Trophoblast cell (in vitro differentiated cells and primary cell): ENCODE data around the gene CILP2.

ENCODE experiments used
- DNase-seq, 2 donors: peaks; one replicate each; pipeline ENCODE4 v3.0.0-alpha.2; 2016
- H2AFZ ChIP-seq: 2 replicates; pipeline ENCODE4 v1.6.1; 2013; ENCODE audit warnings: low read length, moderate library complexity, mild to moderate bottlenecking; ENCODE audit not compliant: insufficient read depth, poor library complexity
- H2AK5ac ChIP-seq: 2 replicates; pipeline ENCODE4 v1.6.1; 2013; ENCODE audit warnings: mild to moderate bottlenecking, low read length
- H2BK120ac ChIP-seq: 2 replicates; pipeline ENCODE4 v1.6.1; 2013; ENCODE audit warnings: low read length, mild to moderate bottlenecking, moderate library complexity; ENCODE audit not compliant: insufficient read depth, poor library complexity
- H2BK12ac ChIP-seq: 2 replicates; pipeline ENCODE4 v1.6.1; 2013; ENCODE audit warnings: mild to moderate bottlenecking, low read length, moderate library complexity
- H2BK5ac ChIP-seq: 2 replicates; pipeline ENCODE4 v1.6.1; 2013; ENCODE audit warnings: low read length, low read depth, moderate library complexity, mild to moderate bottlenecking; ENCODE audit not compliant: poor library complexity
- H3K14ac ChIP-seq: 2 replicates; pipeline ENCODE4 v1.6.1; 2013; ENCODE audit warnings: mild to moderate bottlenecking, low read length
- H3K18ac ChIP-seq: 2 replicates; pipeline ENCODE4 v1.6.1; 2013; ENCODE audit warnings: mild to moderate bottlenecking, low read length
- H3K23ac ChIP-seq: 2 replicates; pipeline ENCODE4 v1.6.1; 2013; ENCODE audit warnings: low read length
- H3K27ac ChIP-seq: 2 replicates; pipeline ENCODE4 v1.5.1; 2013; ENCODE audit warnings: low read depth, mild to moderate bottlenecking, inconsistent platforms, low read length, moderate library complexity
- H3K27me3 ChIP-seq: 2 replicates; pipeline ENCODE4 v1.6.1; 2013; ENCODE audit warnings: inconsistent platforms, mild to moderate bottlenecking, low read length, moderate library complexity; ENCODE audit not compliant: insufficient read depth
- H3K36me3 ChIP-seq, 2 experiments: 1 replicate in 1 of 2; 2 replicates in 1 of 2; pipeline ENCODE4 v1.6.1; 2013; ENCODE audit warnings: low read length in 2 of 2, mild to moderate bottlenecking in 2 of 2, moderate library complexity in 1 of 2; ENCODE audit not compliant: insufficient read depth in 2 of 2, control insufficient read depth in 1 of 2
- H3K4ac ChIP-seq: 2 replicates; pipeline ENCODE4 v1.6.1; 2013; ENCODE audit warnings: low read depth, mild to moderate bottlenecking, low read length, moderate library complexity
- H3K4me1 ChIP-seq, 2 experiments: 1 replicate in 1 of 2; 2 replicates in 1 of 2; pipeline ENCODE4 v1.6.1; 2013; ENCODE audit warnings: low read length in 2 of 2, mild to moderate bottlenecking in 2 of 2, moderate library complexity in 1 of 2; ENCODE audit not compliant: insufficient read depth in 2 of 2, control insufficient read depth in 1 of 2
- H3K4me2 ChIP-seq: 2 replicates; pipeline ENCODE4 v1.6.1; 2013; ENCODE audit warnings: inconsistent platforms, mild to moderate bottlenecking, low read length, moderate library complexity
- H3K4me3 ChIP-seq: 2 replicates; pipeline ENCODE4 v1.5.1; 2013; ENCODE audit warnings: mild to moderate bottlenecking, low read depth, low read length, inconsistent platforms
- H3K79me1 ChIP-seq: one replicate; pipeline ENCODE4 v1.6.1; 2013; ENCODE audit warnings: low read length
- H3K79me2 ChIP-seq: 2 replicates; pipeline ENCODE4 v1.6.1; 2013; ENCODE audit warnings: low read length, mild to moderate bottlenecking; ENCODE audit not compliant: control insufficient read depth, insufficient read depth, poor library complexity
- H3K9ac ChIP-seq: 2 replicates; pipeline ENCODE4 v1.6.1; 2013; ENCODE audit warnings: mild to moderate bottlenecking, low read length
- H3K9me3 ChIP-seq: 2 replicates; pipeline ENCODE4 v1.6.1; 2013; ENCODE audit warnings: low read depth, mild to moderate bottlenecking, control low read depth, inconsistent platforms, low read length; ENCODE audit not compliant: insufficient read depth
- H4K12ac ChIP-seq: 2 replicates; pipeline ENCODE4 v1.6.1; 2013; ENCODE audit warnings: low read depth, mild to moderate bottlenecking, low read length, moderate library complexity
- H4K8ac ChIP-seq: 2 replicates; pipeline ENCODE4 v1.6.1; 2013; ENCODE audit warnings: low read depth, mild to moderate bottlenecking, low read length, moderate library complexity
- H4K91ac ChIP-seq: one replicate; pipeline ENCODE4 v1.6.1; 2013; ENCODE audit warnings: low read depth, mild to moderate bottlenecking, low read length, moderate library complexity
- WGBS: extraction: QIAGEN DNeasy Blood & Tissue Kit; methylation state at CpG from one replicate; pipeline ENCODE4 v1.1.7; 2013; ENCODE audit warnings: missing lambda C conversion rate; ENCODE audit not compliant: insufficient read length, insufficient coverage; ENCODE audit errors: extremely low coverage; 5-methylcytosine and 5-hydroxymethylcytosine counted together

Gene CILP2

GRCh38 chr19:19591133-19591825, 53.2 kb downstream of the CILP2 start:
- H4K8ac ChIP-seq, result peak overlapping the region; percentile 1
- H3K4me1 ChIP-seq, result peaks cover 13 to 16% of the 10 kb centered on the region in 2 experiments

GRCh38 chr19:19592690-19593089, 54.6 kb downstream of the CILP2 start:
- Histone ChIP-seq H2BK120ac (no peak overlapping the region), H2AFZ (no peak overlapping the region)

More at GRCh38 chr19:19591133-19591825, 53.2 kb downstream of the CILP2 start:
- Histone ChIP-seq H2AK5ac (no peak overlapping the region), H3K27me3 (no peaks in the 10 kb centered on the region), H3K14ac (no peak overlapping the region), H3K23ac (no peak overlapping the region), H3K36me3 (no peaks in the 10 kb centered on the region), H3K4ac (no peak overlapping the region), H2BK12ac (peak overlapping the region; percentile 33), H3K79me1 (no peaks in the 10 kb centered on the region), H2AFZ (no peak overlapping the region), H2BK5ac (no peak overlapping the region), H3K9me3 (no peaks in the 10 kb centered on the region), H3K27ac (no peak overlapping the region), H4K91ac (no peak overlapping the region), H3K18ac (no peak overlapping the region), H3K4me3 (no peak overlapping the region), H3K79me2 (no peaks in the 10 kb centered on the region), H4K12ac (no peak overlapping the region), H2BK120ac (no peak overlapping the region), H3K4me2 (no peak overlapping the region), H3K9ac (no peak overlapping the region)
- DNase-seq, result peak; percentile 69 to 72
- no CpG with 5 or more reads among the region's 13 CpGs for WGBS

GRCh38 chr19:19594381-19594780, 56.3 kb downstream of the CILP2 start:
- no peaks in the 10 kb centered on the region for H3K36me3 ChIP-seq
- H2AK5ac ChIP-seq, result no peak overlapping the region

More at GRCh38 chr19:19592690-19593089, 54.6 kb downstream of the CILP2 start:
- Histone ChIP-seq H3K9ac (no peak overlapping the region), H2BK5ac (no peak overlapping the region), H4K91ac (no peak overlapping the region), H4K8ac (no peak overlapping the region), H3K79me2 (no peaks in the 10 kb centered on the region), H3K23ac (no peak overlapping the region), H2BK12ac (no peak overlapping the region), H3K4me1 (peaks cover 13 to 16% of the 10 kb centered on the region in 2 experiments), H3K4me2 (no peak overlapping the region), H4K12ac (no peak overlapping the region), H2AK5ac (no peak overlapping the region), H3K14ac (no peak overlapping the region), H3K4me3 (no peak overlapping the region), H3K18ac (no peak overlapping the region), H3K27ac (no peak overlapping the region), H3K9me3 (no peaks in the 10 kb centered on the region), H3K27me3 (no peaks in the 10 kb centered on the region), H3K36me3 (no peaks in the 10 kb centered on the region), H3K4ac (no peak overlapping the region), H3K79me1 (no peaks in the 10 kb centered on the region)
- no CpG with 5 or more reads among the region's 10 CpGs for WGBS
- no peak for DNase-seq

GRCh38 chr19:19595171-19595701, 57.2 kb downstream of the CILP2 start:
- Histone ChIP-seq H3K27me3 (no peaks in the 10 kb centered on the region), H3K79me1 (no peaks in the 10 kb centered on the region), H3K9ac (no peak overlapping the region), H4K12ac (no peak overlapping the region), H3K79me2 (no peaks in the 10 kb centered on the region), H3K4ac (no peak overlapping the region), H2BK12ac (no peak overlapping the region), H3K36me3 (no peaks in the 10 kb centered on the region), H3K9me3 (no peaks in the 10 kb centered on the region), H2BK120ac (no peak overlapping the region), H2AFZ (no peak overlapping the region), H3K18ac (no peak overlapping the region), H2AK5ac (no peak overlapping the region), H2BK5ac (no peak overlapping the region), H3K4me2 (no peak overlapping the region), H3K23ac (no peak overlapping the region), H4K8ac (no peak overlapping the region), H3K4me1 (peaks cover 13 to 16% of the 10 kb centered on the region in 2 experiments), H3K27ac (no peak overlapping the region), H3K4me3 (no peak overlapping the region), H4K91ac (no peak overlapping the region), H3K14ac (no peak overlapping the region)
- WGBS, result no CpG with 5 or more reads among the region's 8 CpGs
- no peak for DNase-seq

More at GRCh38 chr19:19594381-19594780, 56.3 kb downstream of the CILP2 start:
- Histone ChIP-seq H4K8ac (no peak overlapping the region), H2BK5ac (no peak overlapping the region), H4K91ac (no peak overlapping the region), H3K14ac (no peak overlapping the region), H3K18ac (no peak overlapping the region), H3K23ac (no peak overlapping the region), H2BK120ac (no peak overlapping the region), H3K4me3 (no peak overlapping the region), H3K9ac (no peak overlapping the region), H3K27ac (no peak overlapping the region), H3K27me3 (no peaks in the 10 kb centered on the region), H3K79me1 (no peaks in the 10 kb centered on the region), H3K4ac (no peak overlapping the region), H2BK12ac (no peak overlapping the region), H4K12ac (no peak overlapping the region), H3K79me2 (no peaks in the 10 kb centered on the region), H3K4me2 (no peak overlapping the region), H2AFZ (no peak overlapping the region), H3K9me3 (no peaks in the 10 kb centered on the region), H3K4me1 (peaks cover 13 to 16% of the 10 kb centered on the region in 2 experiments)
- WGBS, result no CpG with 5 or more reads among the region's 4 CpGs
- no peak for DNase-seq
